ENCODE data around the gene TMEM60. TPM values are rescaled to one million over a fixed set of nuclear protein-coding genes. Genes with fewer than 3 reads are reported as not detected.
A peak's percentile ranks its signal among the peaks of the same experiment; 100 is the strongest.
"Not testable (repeated sequence)": the region's sequence is repeated elsewhere in the genome, so short reads cannot be mapped to it uniquely, and the experiment has no call there.

TMEM60 gene
- total RNA-seq, 2 donors from 2014 or later = 7.6 to 11.3 TPM

DNA sequence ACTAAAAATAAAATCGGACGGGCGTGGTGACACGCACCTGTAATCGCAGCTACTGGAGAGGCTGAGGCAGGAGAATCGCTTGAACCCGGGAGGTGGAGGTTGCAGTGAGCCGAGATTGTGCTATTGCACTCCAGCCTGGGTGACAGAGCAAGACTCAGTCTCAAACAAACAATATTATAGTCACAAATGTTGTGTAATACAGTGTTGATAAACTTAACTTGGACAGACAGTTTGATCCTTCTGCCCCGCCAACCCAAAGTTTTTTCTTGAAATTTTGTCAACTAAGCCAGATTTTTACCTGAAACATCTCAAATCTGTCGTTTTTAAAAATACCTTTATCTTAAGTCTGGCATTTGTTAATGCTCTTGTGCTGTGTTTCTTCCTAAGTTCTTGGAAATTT, 13.8 kb downstream of the TMEM60 start:
- ATAC-seq; intact Hi-C loops (cut with DNase I); DNase-seq: not testable (repeated sequence)

- intact Hi-C loops (cut with DNase I) = no loop called here
- no peak for DNase-seq
- ATAC-seq = no peak
Observed at GRCh38 chr7:77783545-77783944, 14.7 kb downstream of the TMEM60 start.

GRCh38 chr7:77783111-77783510, 15.1 kb downstream of the TMEM60 start:
- DNase-seq = no peak
- no peak for ATAC-seq
- intact Hi-C loops (cut with DNase I) = no loop called here

GRCh38 chr7:77782383-77782782, 15.9 kb downstream of the TMEM60 start:
- intact Hi-C loops (cut with DNase I) = no loop called here
- ATAC-seq (no peak), DNase-seq (no peak)

- ATAC-seq (no peak), DNase-seq (no peak)
- intact Hi-C loops (cut with DNase I) = no loop called here
Observed at GRCh38 chr7:77778535-77778934, 19.7 kb downstream of the TMEM60 start.

GRCh38 chr7:77771901-77772300, 26.3 kb downstream of the TMEM60 start:
- ATAC-seq (no peak), DNase-seq (no peak)
- intact Hi-C loops (cut with DNase I) = no loop called here

DNA sequence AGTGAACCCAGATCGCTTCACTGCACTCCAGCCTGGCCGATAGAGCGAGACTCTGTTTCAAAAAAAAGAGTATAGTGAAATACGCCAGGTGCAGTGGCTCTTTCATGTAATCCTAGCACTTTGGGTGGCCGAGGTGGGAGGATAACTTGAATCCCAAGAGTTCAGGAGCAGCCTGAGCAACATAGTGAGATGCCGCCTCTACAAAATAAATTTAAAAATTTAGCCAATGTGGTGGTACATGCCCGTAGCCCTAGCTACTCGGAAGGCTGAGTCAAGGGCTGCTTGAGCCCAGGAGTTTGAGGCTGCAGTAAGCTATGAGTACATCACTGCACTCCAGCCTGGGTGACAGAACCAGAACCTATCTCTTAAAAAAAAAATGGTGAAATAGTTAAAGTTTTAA, 27.9 kb downstream of the TMEM60 start:
- intact Hi-C loops (cut with DNase I) = no loop called here
- ATAC-seq (no peak), DNase-seq (no peak)

DNA sequence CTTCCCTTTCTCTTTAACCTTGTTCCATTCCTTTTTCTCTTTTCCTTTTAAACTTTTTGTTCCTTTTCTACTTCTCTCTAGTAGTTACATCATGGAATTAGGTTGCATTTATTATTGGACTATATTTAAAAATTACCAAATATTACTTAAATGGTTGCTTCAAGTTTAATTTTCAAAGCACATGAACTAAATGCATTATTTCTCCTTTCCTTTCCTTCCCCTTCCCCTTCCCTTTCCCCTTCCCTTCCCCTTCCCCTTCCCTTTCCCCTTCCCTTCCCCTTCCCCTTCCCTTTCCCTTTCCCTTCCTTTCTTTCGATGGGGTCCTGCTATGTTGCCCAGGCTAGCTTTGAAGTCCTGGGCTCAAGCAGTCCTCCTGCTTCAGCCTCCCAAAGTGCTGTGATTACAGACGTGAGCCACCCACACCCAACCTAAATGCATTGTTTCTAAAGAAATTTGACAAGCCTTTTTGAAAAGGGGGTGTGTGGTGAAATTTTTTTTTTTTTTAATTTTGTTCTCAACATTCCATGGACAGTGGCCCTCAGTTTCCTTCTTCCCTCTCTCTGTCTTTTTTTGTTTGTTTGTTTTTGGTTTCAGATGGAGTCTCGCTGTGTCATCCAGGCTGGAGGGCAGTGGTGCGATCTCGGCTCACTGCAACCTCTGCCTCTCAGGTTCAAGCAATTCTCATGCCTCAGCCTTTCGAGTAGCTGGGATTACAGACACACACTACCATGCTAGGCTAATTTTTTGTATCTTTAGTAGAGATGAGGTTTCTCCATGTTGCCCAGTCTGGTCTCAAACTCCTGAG, 31.2 kb downstream of the TMEM60 start:
- intact Hi-C loops (cut with DNase I) = no loop called here
- no peak for ATAC-seq
- no peak for DNase-seq

- intact Hi-C loops (cut with DNase I) = no loop called here
- ATAC-seq (no peak), DNase-seq (no peak)
Observed at GRCh38 chr7:77765906-77766800, 32.1 kb downstream of the TMEM60 start.

DNA sequence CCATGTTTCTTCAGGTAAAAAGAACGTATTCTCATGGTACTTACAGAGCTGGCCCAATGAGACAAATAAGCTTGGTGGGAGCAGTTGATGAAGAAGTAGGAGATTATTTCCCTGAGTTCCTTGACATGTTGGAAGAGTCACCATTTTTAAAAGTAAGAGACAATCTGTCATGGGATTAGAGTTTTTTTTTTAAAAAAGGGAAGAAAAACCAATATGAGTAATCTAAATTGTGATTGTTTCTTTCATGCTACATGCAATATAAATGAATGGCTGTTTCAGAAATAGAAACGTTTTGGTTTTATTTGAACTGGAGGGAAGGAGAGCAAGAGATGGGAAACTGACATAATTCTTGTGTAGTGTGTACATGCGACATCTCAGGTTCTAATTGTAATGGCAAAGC, 32.8 kb downstream of the TMEM60 start:
- DNase-seq = no peak
- no peak for ATAC-seq
- intact Hi-C loops (cut with DNase I) = no loop called here

- intact Hi-C loops (cut with DNase I) = no loop called here
- DNase-seq (no peak), ATAC-seq (no peak)
Observed at GRCh38 chr7:77760809-77761453, 37.3 kb downstream of the TMEM60 start.

DNA sequence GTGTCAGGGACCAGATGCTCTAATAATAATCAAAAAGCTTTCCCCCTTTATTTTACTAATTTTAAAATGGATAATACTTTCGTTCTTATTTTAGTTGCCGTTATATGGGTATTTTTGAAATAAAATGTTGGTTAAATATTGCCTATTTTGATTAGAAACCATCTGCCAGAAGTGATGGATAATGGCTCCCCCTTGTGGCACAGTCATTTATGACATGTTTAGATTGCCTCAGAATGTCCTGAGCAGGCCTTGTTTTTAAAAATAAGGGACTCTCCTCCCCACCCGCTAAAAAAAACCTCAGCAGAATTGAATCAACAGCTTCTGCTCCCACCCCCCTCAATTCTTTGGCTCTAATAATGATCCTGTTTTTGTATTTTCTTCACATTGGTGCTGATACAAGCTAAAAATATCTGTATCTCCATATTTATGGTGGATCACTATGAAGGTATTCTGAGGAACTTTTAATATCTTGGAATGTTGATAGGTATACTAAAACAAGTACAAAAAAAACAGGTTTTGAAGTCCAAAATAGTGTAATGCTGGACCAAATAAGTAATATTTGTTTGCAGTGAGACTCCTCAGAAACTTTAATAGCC, 38.8 kb downstream of the TMEM60 start:
- intact Hi-C loops (cut with DNase I) = loop anchor here (2.0 to 10.0 kb wide), 4 partner anchors 101 to 317 kb away; no protein-coding TSS in a partner anchor
- DNase-seq (peak; percentile 39), ATAC-seq (peak; percentile 71)

DNA sequence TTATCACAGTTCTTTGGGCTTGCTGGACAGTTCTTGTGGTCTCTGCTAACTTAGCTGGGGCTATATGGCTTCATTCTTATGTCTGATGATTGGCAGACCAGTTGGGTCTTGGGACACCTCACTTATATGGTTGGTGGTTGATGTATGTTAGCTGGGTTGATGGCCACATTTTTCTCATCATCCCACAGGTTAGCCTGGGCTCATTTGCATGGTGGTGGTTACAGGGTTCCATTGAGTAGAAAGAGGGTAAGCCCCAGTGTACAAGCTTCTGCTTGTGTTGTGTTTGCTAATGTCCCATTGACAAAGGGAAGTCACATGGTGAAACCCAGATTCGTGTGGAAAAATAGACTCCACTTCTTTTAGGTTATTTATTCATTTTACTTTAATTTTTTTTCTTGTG, 40.6 kb downstream of the TMEM60 start:
- ATAC-seq = no peak
- intact Hi-C loops (cut with DNase I) = loop anchor here (5.0 to 10.0 kb wide), 2 partner anchors 103 to 315 kb away; no protein-coding TSS in a partner anchor
- DNase-seq = no peak

GRCh38 chr7:77753173-77753572, 45.1 kb downstream of the TMEM60 start:
- intact Hi-C loops (cut with DNase I) = loop anchor here in 1 of 2 donors (10.0 kb wide), 1 partner anchor 98 kb away; no protein-coding TSS in a partner anchor
- DNase-seq (no peak), ATAC-seq (no peak)

GRCh38 chr7:77752016-77752415, 46.2 kb downstream of the TMEM60 start:
- intact Hi-C loops (cut with DNase I) = loop anchor here in 1 of 2 donors (10.0 kb wide), 1 partner anchor 97 kb away; no protein-coding TSS in a partner anchor
- DNase-seq = no peak
- peak in 1 of 2 donors; percentile 48 for ATAC-seq

- intact Hi-C loops (cut with DNase I) = no loop called here
- DNase-seq (no peak), ATAC-seq (no peak)
Observed at GRCh38 chr7:77747718-77748117, 50.5 kb downstream of the TMEM60 start.

DNA sequence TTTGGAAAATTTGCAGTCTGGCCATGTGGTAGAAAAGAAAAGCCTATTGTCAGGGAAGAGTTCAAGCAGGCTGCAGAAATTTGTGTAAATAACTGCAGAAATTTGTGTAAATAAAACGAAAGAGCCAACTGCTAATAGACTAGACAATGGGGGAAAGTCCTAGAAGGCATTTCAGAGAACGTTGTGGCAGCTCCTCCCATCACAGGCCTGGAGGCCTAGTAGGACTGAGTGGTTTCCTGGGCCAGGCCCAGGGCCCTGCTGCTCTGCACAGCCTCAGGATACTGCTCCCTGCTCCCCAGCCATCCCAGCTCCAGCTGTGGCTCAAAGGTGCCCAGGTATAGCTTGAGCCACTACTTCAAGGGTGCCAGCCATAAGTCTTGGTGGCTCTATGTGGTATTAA, 51.1 kb downstream of the TMEM60 start:
- ATAC-seq (no peak), DNase-seq (no peak)
- intact Hi-C loops (cut with DNase I) = no loop called here

DNA sequence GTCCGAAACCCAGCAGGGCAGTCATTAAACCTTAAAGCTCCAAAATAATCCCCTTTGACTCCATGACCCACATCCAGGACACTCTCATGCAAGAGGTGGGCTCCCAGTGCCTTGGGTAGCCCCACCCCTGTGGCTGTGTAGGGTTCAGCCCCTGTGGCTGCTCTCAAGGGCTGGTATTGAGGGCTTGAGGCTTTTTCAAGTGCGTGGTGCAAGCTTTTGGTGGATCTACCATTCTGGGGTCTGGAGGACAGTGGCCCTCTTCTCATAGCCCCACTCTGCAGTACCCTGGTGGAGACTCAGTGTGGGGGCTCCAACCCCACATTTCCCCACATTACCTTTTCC, 51.4 kb downstream of the TMEM60 start:
- ATAC-seq = no peak
- DNase-seq = no peak
- intact Hi-C loops (cut with DNase I) = no loop called here

DNA sequence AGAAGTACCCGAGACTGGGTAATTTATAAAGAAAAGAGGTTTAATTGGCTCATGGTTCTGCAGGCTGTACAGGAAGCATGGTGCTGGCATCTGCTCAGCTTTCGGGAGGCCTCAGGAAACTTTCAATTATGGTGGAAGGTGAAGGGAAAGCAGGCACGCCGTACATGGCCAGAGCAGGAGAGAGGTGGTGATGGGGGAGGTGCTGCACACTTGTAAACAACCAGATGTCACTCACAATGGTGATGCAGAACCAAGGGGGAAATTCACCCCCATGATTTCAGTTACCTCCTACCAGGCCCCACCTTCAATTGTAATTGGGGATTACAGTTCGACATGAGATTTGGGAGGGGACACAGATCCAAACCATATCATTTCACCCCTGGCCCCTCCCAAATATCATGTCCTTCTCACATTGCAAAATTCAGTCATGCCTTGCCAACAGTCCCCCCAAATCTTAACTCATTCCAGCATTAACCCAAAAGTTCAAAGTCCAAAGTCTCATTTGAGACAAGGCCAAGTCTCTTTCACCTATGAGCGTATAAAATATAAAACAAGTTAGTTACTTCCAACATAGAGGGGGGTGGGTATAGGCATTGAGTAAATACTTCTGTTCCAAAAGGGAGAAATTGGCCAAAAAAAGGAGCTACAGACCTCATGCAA, 51.9 kb downstream of the TMEM60 start:
- intact Hi-C loops (cut with DNase I) = no loop called here
- DNase-seq (no peak), ATAC-seq (no peak)

Data from left cardiac atrium (tissue), 4 donors.